Natural killer cell treated with Interleukin-12 subunit alpha and Interleukin-12 subunit beta and Interleukin-15 and Interleukin-18, amount 100 ng/mL, for 72 hours (primary cell): ENCODE measurements around the gene THOP1. TPM values are rescaled to one million over a fixed set of nuclear protein-coding genes. Genes with fewer than 3 reads are reported as not detected.
"Not testable (repeated sequence)": the region's sequence is repeated elsewhere in the genome, so short reads cannot be mapped to it uniquely, and the experiment has no call there.

Experiments
- ATAC-seq, 2 donors: fragments of 150-1000 bp; cut with Tn5 transposase in 1 of 2; sonication (Bioruptor Pico), chemical (Tn5 transposase) in 1 of 2; 2 replicates each; pipeline ENCODE4 v1.10.0; 2021
- DNase-seq: peaks from one replicate; pipeline ENCODE4 v3.0.0; 2022; ENCODE audit warnings: low spot score
- H3K27ac Mint-ChIP-seq, 2 donors: 1 replicate in 1 of 2; 2 replicates in 1 of 2; pipeline ENCODE4 v1.8.0; 2022; ENCODE audit warnings: mixed read lengths in 2 of 2, mild to moderate bottlenecking in 1 of 2, moderate library complexity in 1 of 2
- H3K27me3 Mint-ChIP-seq, 2 donors: 1 replicate in 1 of 2; 2 replicates in 1 of 2; pipeline ENCODE4 v1.8.0; 2022; ENCODE audit warnings: mixed read lengths in 2 of 2
- H3K36me3 Mint-ChIP-seq: one replicate; pipeline ENCODE4 v1.8.0; 2022; ENCODE audit warnings: mixed read lengths
- H3K4me1 Mint-ChIP-seq, 2 donors: 1 replicate in 1 of 2; 2 replicates in 1 of 2; pipeline ENCODE4 v1.8.0; 2022; ENCODE audit warnings: low read depth in 2 of 2, mixed read lengths in 2 of 2, mild to moderate bottlenecking in 1 of 2
- H3K4me3 Mint-ChIP-seq: one replicate; pipeline ENCODE4 v1.8.0; 2022; ENCODE audit warnings: mixed read lengths
- H3K9me3 Mint-ChIP-seq: 2 replicates; pipeline ENCODE4 v1.8.0; 2022; ENCODE audit warnings: mixed read lengths
- total RNA-seq, 2 donors: library from RNA; stranded (reverse); gene quantifications; one replicate each; pipeline ENCODE4 v1.2.3, GENCODE V29; 2022

THOP1 gene
- total RNA-seq, 2 donors from 2014 or later, result 105 to 224 TPM

DNA sequence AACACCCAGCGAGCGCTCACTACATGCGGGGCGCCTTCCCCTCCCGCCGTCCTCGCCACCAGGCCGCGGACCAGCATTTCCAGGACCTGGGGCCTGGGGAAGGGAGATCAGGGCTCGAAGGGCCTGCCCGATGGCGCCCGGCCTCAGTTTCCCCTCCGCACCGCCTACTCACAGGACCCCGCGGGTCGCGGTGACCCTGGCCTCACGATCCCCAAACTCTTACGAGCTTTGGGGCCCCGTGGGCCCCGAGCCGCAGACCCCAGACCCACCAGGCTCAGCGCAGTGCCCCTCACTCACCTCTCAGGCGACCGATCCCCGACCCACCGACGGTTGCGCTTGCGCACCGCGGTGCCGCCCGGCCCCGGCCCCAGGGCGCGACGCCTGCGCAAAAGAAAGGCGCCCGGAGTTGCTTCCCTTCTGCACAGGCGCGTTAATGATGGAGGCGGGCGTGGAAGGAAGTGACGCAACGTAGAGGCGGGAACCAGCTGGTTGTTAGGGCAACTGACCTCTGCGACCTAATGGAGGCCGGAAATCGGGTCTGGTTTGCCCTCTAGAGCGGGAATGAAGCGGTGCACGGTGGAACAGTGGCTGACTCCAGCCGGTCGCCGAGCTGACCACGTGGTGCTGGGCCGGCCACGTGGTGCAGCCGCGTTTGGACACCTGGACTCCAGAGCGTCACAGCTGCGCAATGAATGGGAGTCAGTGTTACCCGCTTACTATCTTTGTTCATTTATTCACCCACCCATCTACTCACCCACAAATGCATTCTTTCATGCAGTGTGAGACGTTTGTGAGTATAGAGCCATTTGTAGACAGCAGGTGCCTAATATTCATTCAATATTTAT lies 2.1 kb upstream of the THOP1 start, which contains the start of gene SGTA:
SGTA (minus strand) TSS at position 338 of the 845 bp plus-strand sequence. CDS start 14,205 bp downstream, outside the sequence.
- Mint-ChIP-seq H3K27ac (peak within 1 kb of the TSS; percentile 93 to 95), H3K36me3 (no peaks in the 10 kb centered on the region), H3K9me3 (no peaks in the 10 kb centered on the region), H3K4me3 (peak within 1 kb of the TSS; percentile 94), H3K27me3 (no peaks in the 10 kb centered on the region), H3K4me1 (peaks cover 35 to 40% of the 10 kb centered on the region in 2 donors)
- ATAC-seq (peak; percentile 87 to 91), DNase-seq (peak; percentile 97)

DNA sequence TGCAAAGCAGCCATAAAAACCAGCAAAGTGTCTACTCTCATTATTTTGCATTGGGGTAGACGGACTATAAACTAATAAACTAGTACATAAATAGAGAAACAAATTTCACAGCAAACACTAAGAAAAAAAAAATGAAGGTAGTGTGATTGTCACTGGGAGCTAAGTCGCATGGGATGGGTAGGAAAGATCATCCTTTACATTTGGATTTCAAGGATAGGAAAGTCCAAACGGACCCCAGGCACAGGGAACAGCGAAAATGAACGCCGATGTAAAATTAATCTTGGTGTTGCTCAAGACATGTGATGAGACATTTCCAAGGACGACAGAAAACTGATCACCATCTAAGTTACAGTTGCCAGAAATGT lies 1.5 kb upstream of the THOP1 start:
- no peak for DNase-seq
- no peaks in the 10 kb centered on the region for H3K36me3 Mint-ChIP-seq
- no peaks in the 10 kb centered on the region for H3K27me3 Mint-ChIP-seq
- ATAC-seq, result no peak
- peak overlapping the region; percentile 93 to 95 for H3K27ac Mint-ChIP-seq
- no peaks in the 10 kb centered on the region for H3K9me3 Mint-ChIP-seq
- peaks cover 32 to 42% of the 10 kb centered on the region in 2 donors for H3K4me1 Mint-ChIP-seq
- peak overlapping the region; percentile 94 for H3K4me3 Mint-ChIP-seq

DNA sequence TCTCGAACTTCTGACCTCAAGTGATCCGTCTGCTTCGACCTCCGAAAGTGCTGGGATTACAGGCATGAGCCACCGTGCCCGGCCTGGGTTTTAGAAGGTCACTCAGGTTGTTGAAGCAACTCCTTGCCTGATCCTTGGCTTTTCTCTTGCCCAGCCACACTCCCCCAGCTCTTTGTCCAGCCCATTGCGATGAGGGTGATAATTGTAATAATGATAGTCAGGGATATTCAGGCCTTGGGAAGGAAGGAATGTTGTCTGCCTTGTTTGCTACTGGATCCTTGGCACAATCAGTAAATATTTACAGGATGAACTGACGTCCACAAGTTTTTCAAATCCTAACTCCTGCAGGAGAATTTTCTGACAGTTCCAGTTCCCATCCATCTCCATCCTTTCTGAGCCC lies 1.8 kb downstream of the THOP1 start:
- peaks cover 18 to 32% of the 10 kb centered on the region in 2 donors for H3K4me1 Mint-ChIP-seq
- H3K36me3 Mint-ChIP-seq, result no peaks in the 10 kb centered on the region
- no peak overlapping the region for H3K27ac Mint-ChIP-seq
- H3K27me3 Mint-ChIP-seq, result no peaks in the 10 kb centered on the region
- H3K4me3 Mint-ChIP-seq, result peak overlapping the region; percentile 93
- H3K9me3 Mint-ChIP-seq, result no peaks in the 10 kb centered on the region
- ATAC-seq (no peak), DNase-seq (no peak)

DNA sequence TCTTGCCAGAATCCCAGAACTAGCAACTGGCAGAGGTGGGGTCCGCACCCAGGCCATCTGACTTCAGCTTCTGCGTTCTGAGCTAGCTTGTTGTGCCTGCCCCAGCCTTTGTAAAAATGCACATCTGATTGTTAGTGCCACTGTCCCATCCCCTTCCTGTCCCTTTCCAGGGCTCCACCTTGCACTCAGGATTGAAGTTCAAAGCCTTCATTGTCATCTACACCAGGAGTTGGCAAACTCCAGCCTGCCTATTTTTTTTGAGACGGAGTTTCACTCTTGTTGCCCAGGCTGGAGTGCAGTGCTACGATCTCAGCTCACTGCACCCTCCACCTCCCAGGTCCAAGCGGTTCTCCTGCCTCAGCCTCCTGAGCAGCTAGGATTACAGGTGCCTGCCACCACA lies 2.9 kb downstream of the THOP1 start:
- H3K9me3 Mint-ChIP-seq, result no peaks in the 10 kb centered on the region
- H3K27ac Mint-ChIP-seq, result no peak overlapping the region
- H3K4me3 Mint-ChIP-seq, result peak overlapping the region; percentile 63
- no peak for DNase-seq
- H3K4me1 Mint-ChIP-seq, result peaks cover 12 to 26% of the 10 kb centered on the region in 2 donors
- no peaks in the 10 kb centered on the region for H3K27me3 Mint-ChIP-seq
- ATAC-seq, result no peak
- H3K36me3 Mint-ChIP-seq, result no peaks in the 10 kb centered on the region

DNA sequence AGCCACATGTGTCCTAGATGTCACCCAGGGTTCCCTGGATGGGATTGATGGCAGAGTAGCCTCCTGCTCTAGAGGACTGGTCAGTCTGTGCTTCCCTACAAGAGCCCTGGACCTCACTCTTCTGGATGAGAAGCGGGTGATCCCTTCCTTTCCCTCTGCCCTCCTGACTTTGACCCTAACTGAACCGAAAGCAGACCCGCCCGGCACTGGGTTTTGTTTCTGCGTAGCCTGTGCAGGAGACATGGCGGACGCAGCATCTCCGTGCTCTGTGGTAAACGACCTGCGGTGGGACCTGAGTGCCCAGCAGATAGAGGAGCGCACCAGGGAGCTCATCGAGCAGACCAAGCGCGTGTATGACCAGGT lies 4.9 kb downstream of the THOP1 start:
- Mint-ChIP-seq H3K27ac (no peak overlapping the region), H3K9me3 (no peaks in the 10 kb centered on the region), H3K4me1 (peaks cover 8 to 21% of the 10 kb centered on the region in 2 donors), H3K27me3 (no peaks in the 10 kb centered on the region), H3K4me3 (no peak overlapping the region), H3K36me3 (no peaks in the 10 kb centered on the region)
- DNase-seq (no peak), ATAC-seq (no peak)

- no peak for DNase-seq
Measured at GRCh38 chr19:2790557-2791271, 5.4 kb downstream of the THOP1 start.

DNA sequence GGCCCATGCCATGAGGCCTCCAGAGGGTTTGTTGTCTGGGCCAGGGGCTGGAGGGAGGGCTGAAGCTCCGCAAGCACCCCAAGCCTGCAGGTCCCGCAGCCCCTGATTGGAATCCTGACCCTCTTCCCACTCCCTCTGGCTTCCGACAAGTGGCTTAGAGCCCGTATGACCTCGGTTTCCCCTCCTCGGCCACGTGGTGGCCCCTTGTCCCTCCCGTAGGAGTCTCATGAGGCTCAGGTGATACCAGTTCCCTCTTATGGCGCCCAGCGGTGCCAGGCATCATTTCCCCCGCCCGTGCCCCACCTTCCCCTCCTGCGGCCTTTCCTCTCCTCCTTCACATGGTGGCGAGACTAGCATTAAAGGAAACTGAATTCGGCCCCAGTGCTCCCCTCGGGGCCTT lies 6.1 kb downstream of the THOP1 start:
- ATAC-seq, result no peak
- H3K9me3 Mint-ChIP-seq, result no peaks in the 10 kb centered on the region
- H3K4me1 Mint-ChIP-seq, result peaks cover 3 to 14% of the 10 kb centered on the region in 2 donors
- DNase-seq, result no peak
- H3K36me3 Mint-ChIP-seq, result no peaks in the 10 kb centered on the region
- H3K27ac Mint-ChIP-seq, result no peak overlapping the region
- no peaks in the 10 kb centered on the region for H3K27me3 Mint-ChIP-seq
- no peak overlapping the region for H3K4me3 Mint-ChIP-seq

More at GRCh38 chr19:2790557-2791271, 5.4 kb downstream of the THOP1 start:
- Mint-ChIP-seq H3K36me3 (no peaks in the 10 kb centered on the region), H3K27ac (no peak overlapping the region), H3K27me3 (no peaks in the 10 kb centered on the region), H3K9me3 (no peaks in the 10 kb centered on the region), H3K4me3 (no peak overlapping the region), H3K4me1 (peaks cover 7 to 19% of the 10 kb centered on the region in 2 donors)
- ATAC-seq, result no peak

- no peak for ATAC-seq
- H3K9me3 Mint-ChIP-seq, result no peaks in the 10 kb centered on the region
- H3K4me1 Mint-ChIP-seq, result peaks cover 3 to 14% of the 10 kb centered on the region in 2 donors
- no peak overlapping the region for H3K27ac Mint-ChIP-seq
- H3K27me3 Mint-ChIP-seq, result no peaks in the 10 kb centered on the region
- no peak for DNase-seq
- H3K36me3 Mint-ChIP-seq, result no peaks in the 10 kb centered on the region
- no peak overlapping the region for H3K4me3 Mint-ChIP-seq
Measured at GRCh38 chr19:2791876-2792275, 6.6 kb downstream of the THOP1 start.

- not testable (repeated sequence) for H3K4me3 Mint-ChIP-seq, ATAC-seq, H3K27me3 Mint-ChIP-seq, DNase-seq, H3K4me1 Mint-ChIP-seq, H3K36me3 Mint-ChIP-seq, H3K9me3 Mint-ChIP-seq, H3K27ac Mint-ChIP-seq
Measured at GRCh38 chr19:2792666-2793065, 7.4 kb downstream of the THOP1 start.

DNA sequence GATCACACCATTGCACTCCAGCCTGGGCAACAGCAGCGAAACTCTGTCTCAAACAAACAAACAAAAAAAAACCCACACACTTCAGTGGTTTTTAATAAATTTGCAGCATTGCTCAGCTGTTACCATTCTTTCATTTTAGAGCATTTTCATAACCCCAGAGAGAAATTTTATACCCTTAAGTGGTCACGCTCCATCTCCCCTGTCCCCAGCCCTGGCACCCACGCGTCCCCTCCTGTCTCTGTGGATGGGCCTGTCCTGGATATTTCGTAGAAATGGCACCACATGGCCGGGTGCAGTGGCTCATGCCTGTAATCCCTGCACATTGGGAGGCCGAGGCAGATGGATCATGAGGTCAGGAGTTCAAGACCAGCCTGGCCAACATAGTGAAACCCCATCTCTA lies 7.8 kb downstream of the THOP1 start:
- no peak for DNase-seq
- no peak for ATAC-seq
- H3K4me1 Mint-ChIP-seq, result peaks cover 0 to 3% of the 10 kb centered on the region in 2 donors
- H3K4me3 Mint-ChIP-seq, result no peak overlapping the region
- no peaks in the 10 kb centered on the region for H3K9me3 Mint-ChIP-seq
- no peaks in the 10 kb centered on the region for H3K27me3 Mint-ChIP-seq
- no peak overlapping the region for H3K27ac Mint-ChIP-seq
- H3K36me3 Mint-ChIP-seq, result no peaks in the 10 kb centered on the region

- DNase-seq, result no peak
- ATAC-seq, result no peak
- H3K27ac Mint-ChIP-seq, result no peak overlapping the region
- no peaks in the 10 kb centered on the region for H3K9me3 Mint-ChIP-seq
- H3K27me3 Mint-ChIP-seq, result no peaks in the 10 kb centered on the region
- H3K4me1 Mint-ChIP-seq, result no peaks in the 10 kb centered on the region
- no peaks in the 10 kb centered on the region for H3K36me3 Mint-ChIP-seq
- H3K4me3 Mint-ChIP-seq, result no peak overlapping the region
Measured at GRCh38 chr19:2793577-2793976, 8.3 kb downstream of the THOP1 start.

GRCh38 chr19:2795827-2796658 lies 10.7 kb downstream of the THOP1 start:
- Mint-ChIP-seq H3K27me3 (no peaks in the 10 kb centered on the region), H3K4me1 (no peaks in the 10 kb centered on the region), H3K9me3 (no peaks in the 10 kb centered on the region), H3K4me3 (no peak overlapping the region), H3K36me3 (no peaks in the 10 kb centered on the region), H3K27ac (no peak overlapping the region)
- ATAC-seq, result peak; percentile 14 to 36
- DNase-seq, result no peak

DNA sequence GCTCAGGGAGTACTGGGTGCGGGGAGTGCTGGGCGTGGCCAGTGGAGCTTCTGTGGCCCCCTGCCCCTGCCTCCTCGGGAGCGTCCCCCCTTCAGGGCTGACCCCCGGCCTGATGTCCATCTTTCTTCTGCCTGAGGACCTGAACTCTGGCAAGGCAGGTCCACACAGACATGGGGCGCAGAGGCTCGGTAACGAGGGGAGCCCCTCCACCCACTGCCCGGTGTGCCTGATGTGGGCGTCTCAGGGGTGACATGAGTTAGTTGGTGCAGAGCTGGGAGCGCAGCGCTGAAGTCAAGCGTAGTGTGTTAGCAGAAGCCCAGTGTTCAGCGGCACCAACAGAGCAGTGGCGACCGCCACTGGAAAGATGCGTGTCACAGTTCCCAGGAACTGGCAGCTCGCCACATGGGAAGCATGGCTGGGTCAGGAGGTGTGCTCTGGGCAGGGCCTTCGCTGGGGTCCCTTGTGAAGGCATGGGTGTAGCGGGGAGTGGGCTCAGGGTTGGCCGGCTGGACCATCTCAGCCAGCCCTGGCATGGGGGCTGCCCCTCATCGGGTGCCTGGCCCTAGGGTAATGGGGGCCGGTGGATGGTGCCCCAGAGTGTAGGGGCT lies 11.5 kb downstream of the THOP1 start:
- H3K36me3 Mint-ChIP-seq, result no peaks in the 10 kb centered on the region
- no peaks in the 10 kb centered on the region for H3K27me3 Mint-ChIP-seq
- peak in 1 of 2 donors; percentile 17 for ATAC-seq

More for the DNA sequence above, 11.5 kb downstream of the THOP1 start:
- H3K9me3 Mint-ChIP-seq, result no peaks in the 10 kb centered on the region
- no peak overlapping the region for H3K27ac Mint-ChIP-seq
- H3K4me3 Mint-ChIP-seq, result no peak overlapping the region
- H3K4me1 Mint-ChIP-seq, result peaks cover 0 to under 1% of the 10 kb centered on the region in 2 donors
- DNase-seq, result no peak
